LNCaP clone FGC (cell line): ENCODE data around the gene C12orf56.
"Not testable (repeated sequence)": the region's sequence is repeated elsewhere in the genome, so short reads cannot be mapped to it uniquely, and the experiment has no call there.

Source experiments
- DNase-seq: peaks from one replicate; pipeline ENCODE4 v3.0.0-alpha.2; 2011; ENCODE audit warnings: low read depth
- H3K4me3 ChIP-seq: 2 replicates; pipeline ENCODE4 v1.5.1; 2011; ENCODE audit warnings: mild to moderate bottlenecking, low read depth, low read length, control low read depth
- CTCF ChIP-seq: IDR thresholded peaks from 2 replicates; pipeline ENCODE4 v1.5.1; 2012; ENCODE audit warnings: mild to moderate bottlenecking; ENCODE audit not compliant: control insufficient read depth, insufficient read depth; ENCODE audit errors: extremely low read depth

Gene C12orf56

GRCh38 chr12:64304571-64304970, 86.0 kb downstream of the C12orf56 start:
- no peak overlapping the region for H3K4me3 ChIP-seq
- no peak for TF ChIP-seq CTCF
- DNase-seq: no peak

- no peak overlapping the region for H3K4me3 ChIP-seq
- no peak for TF ChIP-seq CTCF
- no peak for DNase-seq
These were observed 90.9 kb downstream of the C12orf56 start for GRCh38 chr12:64299628-64300027.

GRCh38 chr12:64296301-64296700, 94.3 kb downstream of the C12orf56 start:
- no peak overlapping the region for H3K4me3 ChIP-seq
- DNase-seq: no peak

GRCh38 chr12:64293654-64294364, 96.7 kb downstream of the C12orf56 start:
- no peak for DNase-seq
- TF ChIP-seq CTCF: no peak
- no peak overlapping the region for H3K4me3 ChIP-seq

More at GRCh38 chr12:64296301-64296700, 94.3 kb downstream of the C12orf56 start:
- no peak for TF ChIP-seq CTCF

- H3K4me3 ChIP-seq, DNase-seq: not testable (repeated sequence)
These were observed 97.4 kb downstream of the C12orf56 start for GRCh38 chr12:64293174-64293573.

GRCh38 chr12:64286521-64286920, 104.0 kb downstream of the C12orf56 start:
- TF ChIP-seq CTCF: no peak
- DNase-seq: no peak
- H3K4me3 ChIP-seq: no peak overlapping the region

GRCh38 chr12:64284256-64284655, 106.3 kb downstream of the C12orf56 start:
- no peak for DNase-seq
- H3K4me3 ChIP-seq: no peak overlapping the region
- TF ChIP-seq CTCF: no peak
